ENCODE results near the gene PCSK6.

- no peak for TF ChIP-seq CTCF (IDR thresholded peaks at IDR 0.05)
- TF ChIP-seq EP300 (IDR thresholded peaks at IDR 0.05): no peak
- no peak for TF ChIP-seq POLR2AphosphoS5 (IDR thresholded peaks at IDR 0.05)
These were observed 233.8 kb downstream of the PCSK6 start for GRCh38 chr15:101255615-101256241.

All from sigmoid colon (tissue), 4 donors.